ENCODE measurements around the gene TMEM271.
"Not testable (repeated sequence)": the region's sequence is repeated elsewhere in the genome, so short reads cannot be mapped to it uniquely, and the experiment has no call there.

The TMEM271 gene

DNA sequence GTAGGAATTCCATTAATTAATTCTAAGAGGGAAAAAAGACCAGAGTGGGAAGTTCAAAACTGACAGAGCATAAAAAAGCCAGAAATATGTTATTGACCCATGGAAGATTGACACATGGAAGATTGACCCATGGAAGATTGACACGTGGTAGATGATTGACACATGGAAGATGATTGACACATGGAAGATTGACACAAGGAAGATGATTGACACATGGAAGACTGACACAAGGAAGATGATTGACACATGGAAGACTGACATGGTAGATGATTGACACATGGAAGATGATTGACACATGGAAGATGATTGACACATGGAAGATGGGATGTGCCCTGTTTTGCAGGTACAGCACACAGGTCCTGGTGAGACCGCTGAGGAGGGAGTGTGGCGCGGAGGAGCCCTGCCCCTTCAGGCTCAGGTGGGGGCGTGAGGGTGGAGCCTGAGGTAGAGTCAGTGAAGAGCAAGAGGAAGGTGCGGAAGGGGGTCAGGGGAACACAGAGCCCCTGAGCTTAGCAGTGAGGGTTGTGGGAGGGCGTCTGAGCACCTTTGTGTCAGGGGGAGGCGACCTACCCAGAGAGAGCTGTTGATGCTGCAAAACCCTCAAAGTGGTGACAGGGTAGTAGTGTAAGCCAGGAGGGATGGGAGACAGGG, 33.4 kb upstream of the TMEM271 start:
- DNase-seq, result no peak

DNA sequence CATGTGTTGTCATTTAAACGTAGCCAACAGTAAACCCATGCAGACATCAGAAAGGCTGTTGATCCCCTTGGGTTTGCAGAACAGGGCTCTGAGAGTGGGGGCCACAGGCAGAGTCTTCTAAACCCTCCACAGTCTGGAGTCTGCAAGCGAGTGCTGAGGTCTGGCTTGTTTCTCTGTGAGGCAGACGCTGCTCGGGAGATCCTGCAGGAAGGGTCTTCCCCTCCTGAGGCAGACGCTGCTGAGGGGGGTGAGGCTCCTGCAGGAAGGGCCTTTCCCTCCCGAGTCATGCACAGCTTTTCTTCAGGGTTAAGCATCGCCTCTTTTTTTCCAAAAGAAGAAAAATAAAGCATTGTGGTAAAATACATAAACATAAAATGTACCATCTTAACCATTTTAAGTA, 32.1 kb upstream of the TMEM271 start:
- DNase-seq, result no peak

DNA sequence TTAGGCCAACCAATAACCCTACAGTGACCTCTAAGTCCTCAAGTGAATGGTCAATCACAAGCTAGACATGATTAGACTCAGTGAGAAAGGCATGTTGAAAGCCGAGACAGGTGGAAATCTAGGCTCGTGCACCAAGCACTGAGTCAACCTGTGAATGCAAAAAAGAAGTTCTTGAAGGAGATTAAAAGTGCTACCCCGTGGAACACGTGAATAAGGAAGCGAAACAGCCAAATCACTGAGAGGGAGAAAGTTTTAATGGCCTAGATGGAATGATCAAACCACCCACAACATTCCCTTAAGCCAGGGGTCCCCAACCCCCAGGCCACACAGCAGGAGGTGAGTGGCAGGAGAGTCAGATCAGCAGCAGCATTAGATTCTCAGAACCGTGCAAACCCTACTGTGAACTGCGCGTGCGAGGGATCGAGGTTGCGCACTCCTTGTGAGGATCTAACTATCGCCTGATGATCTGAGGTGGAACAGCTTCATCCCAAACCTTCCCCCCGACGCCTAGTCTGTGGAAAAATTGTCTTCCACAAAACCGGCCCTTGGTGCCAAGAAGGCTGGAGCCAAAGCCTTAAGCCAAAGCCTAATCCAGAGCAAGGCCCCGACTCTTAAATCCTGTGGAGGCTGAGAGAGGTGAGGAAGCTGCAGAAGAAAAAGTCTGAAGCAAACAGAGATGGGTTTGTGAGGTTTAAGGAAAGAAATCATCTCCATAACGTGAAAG, 29.8 kb upstream of the TMEM271 start:
- DNase-seq, result no peak

DNA sequence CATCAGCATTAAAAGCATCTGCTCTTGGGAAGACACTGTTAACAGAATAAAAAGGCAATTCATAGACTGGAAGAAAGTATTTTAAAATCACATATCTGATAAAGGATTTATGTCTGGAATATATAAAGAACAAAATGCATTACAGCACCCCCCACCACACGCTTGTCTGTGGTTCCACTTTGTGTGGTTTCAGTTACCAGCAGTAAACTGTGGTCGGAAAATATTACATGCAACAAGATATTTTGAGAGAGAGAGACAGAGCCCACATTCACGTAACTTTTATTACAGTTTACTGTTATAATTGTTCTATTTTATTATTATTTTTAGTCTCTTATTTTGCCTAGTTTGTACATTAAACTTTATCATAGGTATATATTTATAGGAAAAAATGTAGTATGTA, 28.0 kb upstream of the TMEM271 start:
- DNase-seq, result no peak

DNA sequence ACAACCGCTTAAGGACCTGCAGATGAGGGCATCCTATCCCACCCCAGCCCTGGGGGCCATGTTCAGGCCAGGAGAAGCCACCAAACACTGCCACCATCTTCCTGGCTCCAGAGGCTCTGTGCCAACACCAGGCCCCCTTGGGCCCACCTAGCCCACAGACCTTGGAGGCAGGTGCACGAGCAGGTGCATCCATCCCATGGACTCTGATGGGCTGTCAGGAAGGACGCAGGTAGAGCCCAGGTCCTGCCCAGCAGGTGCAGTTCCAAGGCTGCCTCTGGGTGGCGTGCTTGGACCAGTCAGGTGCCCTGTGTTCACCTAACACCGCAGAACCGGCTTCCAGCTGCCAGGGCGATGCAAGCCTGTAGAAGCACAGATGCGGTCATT, 26.5 kb upstream of the TMEM271 start:
- peak; percentile 58 for DNase-seq

DNA sequence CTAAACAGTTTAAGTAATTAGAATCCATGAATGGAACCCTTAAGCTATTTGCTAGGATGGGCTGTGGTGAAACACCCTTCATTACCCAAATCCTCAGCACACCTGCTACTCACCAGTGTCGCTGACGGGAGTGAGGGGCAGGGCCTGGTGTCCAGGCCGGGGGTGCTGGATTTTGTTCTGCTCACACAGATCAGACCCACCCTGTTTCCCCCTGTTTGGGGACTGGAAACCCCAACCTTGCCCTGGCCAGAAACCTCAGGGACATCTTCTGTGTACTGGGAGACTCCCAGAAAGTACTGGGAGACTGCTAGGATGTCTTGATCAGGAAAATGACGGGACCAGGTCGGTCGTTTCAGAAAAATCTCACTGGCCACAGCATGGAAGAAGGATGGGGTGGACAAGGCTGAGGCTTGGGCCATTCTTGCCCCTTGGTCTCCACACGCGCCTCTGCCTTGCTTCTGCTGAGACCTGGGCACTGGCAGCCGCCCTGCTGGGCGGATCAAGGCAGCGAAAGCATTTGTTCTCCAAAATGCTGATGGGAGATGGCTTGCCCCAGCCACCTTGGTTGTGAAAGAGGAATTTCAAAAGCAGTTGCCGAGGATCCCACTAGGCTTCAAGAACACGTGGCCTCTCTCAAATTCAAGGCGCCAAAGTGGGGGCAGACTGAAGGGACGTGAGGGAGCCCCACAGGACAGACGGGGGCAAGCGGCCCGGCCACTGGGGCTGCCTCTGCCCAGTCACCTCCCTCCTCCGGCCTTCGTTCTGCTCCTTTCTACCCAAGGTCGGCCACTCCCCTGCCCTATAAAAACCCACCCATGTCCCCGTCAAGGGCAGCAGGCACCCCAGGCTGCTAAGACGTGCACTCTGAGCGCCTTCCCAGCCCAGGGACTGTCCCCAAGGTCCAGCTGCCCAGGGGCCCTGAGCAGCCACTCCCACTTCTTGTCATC, 25.8 kb upstream of the TMEM271 start:
- no peak for DNase-seq

DNA sequence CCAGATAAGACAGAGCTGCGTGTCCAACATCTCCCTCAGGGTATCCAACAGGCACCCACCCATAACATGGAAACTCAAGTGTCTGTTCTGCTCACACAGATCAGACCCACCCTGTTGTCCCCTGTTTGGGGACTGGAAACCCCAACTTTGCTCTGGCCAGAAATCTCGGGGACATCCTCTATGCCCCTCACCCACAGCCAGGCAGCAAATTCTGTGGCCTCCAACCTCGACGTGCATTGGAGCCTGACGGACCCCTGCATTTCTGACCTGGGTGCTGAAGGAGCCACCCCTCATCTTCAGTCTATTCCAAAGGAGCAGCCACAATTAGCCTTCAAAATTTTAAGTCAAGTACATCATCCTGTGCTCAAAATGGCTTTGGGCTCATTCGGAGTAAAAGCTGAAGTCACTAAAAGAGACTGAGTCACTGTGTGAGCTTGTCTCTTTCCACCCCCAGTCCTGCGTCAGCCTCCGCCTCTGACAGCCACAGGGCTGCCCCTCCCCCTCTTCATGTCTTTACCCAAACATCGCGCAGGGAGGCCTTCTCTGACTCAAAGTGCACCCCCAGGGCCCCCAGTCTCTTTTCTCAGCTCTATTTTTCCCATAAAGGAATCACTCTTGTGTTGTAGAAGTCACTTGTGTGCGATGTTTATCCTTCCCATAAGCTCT, 24.9 kb upstream of the TMEM271 start:
- peak; percentile 11 for DNase-seq

DNA sequence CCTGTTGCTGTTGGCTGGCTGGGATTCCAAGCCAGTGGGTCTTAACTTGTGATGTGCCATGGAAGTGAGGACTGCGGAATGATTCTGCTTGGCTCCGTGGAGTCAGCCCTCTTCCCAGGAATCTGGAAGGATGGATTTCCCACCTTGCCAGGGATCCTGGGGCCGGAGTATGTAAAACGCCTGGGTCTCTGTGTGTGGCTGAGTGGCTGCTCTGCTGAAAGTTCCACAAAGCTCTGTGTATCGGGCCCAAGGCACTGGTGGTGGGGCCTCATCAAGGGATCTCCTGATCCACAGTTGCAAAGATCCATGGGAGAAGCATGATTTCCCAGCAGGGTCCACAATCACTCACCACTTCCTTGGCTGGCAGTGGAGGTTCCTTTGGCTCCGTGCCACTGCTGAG, 24.1 kb upstream of the TMEM271 start:
- DNase-seq, result no peak

DNA sequence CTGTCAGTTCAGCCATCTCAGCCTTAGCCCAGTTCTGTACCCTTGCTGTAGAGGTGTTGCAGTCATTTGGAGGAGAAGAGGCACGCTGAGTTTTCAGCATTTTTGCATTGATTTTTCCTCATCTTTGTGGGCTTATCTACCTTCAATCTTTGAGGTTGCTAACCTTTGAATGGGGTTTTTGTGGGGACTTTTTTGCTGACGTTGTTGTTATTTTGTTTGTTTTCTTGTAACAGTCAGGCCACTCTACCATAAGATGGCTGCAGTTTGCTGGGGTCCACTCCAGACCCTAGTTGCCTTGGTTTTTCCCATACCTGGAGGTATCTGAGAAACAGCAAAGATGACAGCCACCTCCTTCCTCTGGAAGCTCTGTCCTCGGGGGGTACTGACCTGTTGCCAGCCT, 22.8 kb upstream of the TMEM271 start:
- DNase-seq, result no peak

DNA sequence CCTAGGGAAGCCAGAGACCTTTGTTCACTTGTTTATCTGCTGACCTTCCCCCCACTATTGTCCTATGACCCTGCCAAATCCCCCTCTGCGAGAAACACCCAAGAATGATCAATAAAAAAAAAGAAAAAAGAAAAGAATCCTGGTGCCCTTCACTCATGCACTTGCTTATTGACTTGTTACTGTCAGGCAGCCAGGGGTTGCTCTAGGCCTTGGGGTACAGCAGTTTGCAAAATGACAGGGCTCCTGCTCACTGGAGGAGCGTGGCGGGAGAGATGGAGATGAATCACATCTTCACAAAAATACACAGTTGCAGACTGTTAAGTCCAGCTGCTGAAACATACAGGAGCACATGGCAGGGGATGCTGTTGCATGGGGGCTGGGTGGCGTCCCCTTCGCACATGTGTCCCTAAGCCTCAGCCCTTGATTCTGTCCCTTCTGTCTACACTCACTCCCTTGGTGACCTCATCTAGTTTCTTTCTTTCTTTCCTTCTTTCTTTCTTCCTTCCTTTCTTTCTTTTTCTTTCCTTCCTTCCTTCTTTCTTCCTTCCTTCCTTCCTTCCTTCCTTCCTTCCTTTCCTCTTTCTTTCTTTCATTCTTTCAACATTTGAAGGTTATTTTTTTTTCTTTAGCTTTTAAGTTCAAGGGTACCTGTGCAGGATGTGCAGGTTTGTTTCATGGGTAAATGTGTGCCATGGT, 16.9 kb upstream of the TMEM271 start:
- DNase-seq, result no peak

DNA sequence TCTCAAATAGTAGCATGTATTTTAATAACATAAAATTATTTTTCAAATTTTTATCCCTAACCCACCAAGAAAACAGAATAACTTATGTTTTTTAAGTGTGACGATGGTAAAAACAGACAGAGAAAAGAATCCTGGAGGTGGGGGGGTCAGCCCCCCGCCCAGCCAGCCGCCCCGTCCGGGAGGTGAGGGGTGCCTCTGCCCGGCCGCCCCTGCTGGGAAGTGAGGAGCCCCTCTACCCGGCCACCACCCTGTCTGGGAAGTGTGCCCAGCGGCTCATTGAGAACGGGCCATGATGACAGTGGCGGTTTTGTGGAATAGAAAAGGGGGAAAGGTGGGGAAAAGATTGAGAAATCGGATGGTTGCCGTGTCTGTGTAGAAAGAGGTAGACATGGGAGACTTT, 16.1 kb upstream of the TMEM271 start:
- not testable (repeated sequence) for DNase-seq

DNA sequence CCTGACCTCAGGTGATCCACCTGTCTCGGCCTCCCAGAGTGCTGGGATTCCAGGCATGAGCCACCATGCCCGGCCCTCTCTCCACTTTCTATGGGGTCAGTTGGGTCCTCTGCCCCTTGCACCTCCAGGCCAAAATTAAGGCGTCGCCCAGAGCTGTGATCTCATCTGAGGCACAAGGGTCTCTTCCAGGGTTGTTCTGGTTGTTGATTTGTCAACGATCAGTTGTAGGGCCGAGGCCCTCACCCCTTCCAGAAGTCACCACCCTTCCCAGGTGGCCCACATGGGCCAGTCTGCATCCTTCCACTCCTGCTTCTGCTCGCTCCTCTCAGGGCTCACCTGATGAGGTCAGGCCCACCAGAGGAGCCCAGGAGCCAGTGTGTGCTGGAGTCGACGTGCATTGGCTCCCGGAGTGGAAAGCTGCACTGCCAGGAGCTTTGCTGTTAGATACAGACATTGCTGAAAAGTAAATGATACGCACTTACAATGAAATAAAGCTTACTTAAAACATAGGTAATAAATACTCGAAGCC, 14.3 kb upstream of the TMEM271 start:
- DNase-seq, result no peak

DNA sequence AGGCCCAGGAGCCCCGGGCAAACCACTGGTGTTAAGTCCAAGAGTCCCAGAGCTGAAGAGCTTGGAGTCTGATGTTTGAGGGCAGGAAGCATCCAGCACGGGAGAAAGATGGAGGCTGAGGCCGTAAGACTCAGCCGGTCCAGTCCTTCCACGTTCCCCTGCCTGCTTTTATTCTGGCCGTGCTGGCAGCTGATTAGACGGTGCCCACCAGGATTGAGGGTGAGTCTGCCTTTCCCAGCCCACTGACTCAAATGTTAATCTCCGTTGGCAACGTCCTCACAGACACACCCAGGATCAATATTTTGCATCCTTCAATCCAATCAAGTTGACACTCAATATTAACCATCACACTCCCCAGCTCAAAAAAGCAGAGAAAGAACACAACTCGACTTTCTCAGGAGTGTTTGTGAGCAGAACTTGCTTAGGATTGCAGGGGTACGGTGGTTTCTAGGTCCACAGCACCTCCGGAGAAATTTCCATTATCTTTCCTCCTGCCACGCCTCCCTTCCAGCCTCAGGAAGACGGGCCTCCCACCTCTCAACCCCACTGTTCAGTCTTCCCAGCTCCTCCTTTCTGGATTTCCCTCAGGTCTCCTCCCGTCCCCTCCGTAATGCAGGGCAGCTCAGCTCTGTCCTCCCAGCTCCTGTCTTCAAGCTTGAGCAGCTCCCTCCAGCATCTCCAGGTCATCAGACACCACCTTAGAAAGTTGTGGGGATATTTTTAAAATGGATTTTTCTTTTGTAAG, 13.3 kb upstream of the TMEM271 start:
- DNase-seq, result no peak

DNA sequence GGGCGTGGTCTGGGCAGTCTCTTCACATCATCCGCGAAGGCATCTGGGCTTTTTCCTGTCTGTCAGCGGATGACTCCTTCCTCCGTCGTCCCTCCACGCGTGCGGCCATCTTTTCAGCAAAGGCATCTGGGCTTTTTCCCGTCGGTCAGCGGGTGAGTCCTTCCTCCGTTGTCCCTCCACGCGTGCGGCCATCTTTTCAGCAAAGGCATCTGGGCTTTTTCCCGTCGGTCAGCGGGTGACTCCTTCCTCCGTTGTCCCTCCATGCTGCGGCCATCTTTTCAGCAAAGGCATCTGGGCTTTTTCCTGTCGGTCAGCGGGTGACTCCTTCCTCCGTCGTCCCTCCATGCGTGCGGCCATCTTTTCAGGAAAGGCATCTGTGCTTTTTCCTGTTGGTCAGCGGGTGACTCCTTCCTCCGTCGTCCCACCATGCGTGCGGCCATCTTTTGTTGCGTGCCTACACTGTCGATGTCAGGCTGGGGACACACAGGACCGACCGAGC, 12.3 kb upstream of the TMEM271 start:
- no peak for DNase-seq

DNA sequence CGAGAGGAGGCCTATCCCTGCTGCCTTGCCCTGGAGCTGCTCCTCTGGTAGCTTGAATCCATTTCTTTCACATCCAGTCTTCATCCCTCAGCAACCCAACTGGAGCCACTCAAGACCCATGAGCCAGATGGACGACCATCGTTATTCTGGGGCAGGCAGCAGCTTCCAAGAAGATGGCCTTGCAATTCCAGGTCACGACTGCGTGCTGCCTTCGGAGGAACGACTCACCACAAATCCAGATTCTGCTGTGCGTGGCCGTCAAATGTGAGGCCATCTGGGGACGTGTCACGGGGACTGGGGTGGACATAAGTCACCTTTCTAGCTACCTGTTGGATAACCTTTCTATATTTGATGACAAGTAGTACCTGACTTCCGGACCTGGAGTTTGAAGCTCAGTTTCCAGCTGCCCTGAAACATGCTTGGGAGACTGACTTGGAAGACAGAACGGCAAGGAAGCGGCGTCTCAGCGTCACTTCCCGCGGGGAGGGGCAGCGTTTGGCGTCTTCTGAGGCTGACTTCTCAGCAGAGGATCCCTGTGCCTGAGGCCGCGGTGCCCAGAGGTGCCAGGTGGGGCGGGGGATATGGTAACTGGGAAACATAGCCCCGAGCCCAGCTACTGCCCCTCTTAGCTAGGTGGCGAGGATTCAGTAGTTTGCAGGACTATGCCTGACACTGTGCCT, 11.7 kb upstream of the TMEM271 start:
- no peak for DNase-seq

DNA sequence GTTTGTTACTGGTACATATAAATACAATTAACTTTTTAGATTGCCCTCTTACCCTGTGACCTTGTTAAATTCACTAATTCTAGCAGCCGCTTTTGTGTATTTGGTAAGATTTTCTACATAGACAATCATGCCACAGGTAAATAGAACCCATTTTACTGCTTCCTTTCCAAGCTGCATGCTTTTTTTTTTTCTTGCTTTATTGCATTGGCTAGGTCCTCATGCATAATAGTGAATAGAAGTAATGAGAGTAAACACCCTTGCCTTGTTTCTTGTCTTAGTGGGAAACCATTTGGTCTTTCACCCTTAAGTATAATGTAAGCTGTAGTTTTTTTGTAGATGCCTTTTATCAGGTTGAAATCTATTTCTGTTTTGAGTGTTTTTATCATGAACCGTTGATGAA, 7.7 kb upstream of the TMEM271 start:
- no peak for DNase-seq

DNA sequence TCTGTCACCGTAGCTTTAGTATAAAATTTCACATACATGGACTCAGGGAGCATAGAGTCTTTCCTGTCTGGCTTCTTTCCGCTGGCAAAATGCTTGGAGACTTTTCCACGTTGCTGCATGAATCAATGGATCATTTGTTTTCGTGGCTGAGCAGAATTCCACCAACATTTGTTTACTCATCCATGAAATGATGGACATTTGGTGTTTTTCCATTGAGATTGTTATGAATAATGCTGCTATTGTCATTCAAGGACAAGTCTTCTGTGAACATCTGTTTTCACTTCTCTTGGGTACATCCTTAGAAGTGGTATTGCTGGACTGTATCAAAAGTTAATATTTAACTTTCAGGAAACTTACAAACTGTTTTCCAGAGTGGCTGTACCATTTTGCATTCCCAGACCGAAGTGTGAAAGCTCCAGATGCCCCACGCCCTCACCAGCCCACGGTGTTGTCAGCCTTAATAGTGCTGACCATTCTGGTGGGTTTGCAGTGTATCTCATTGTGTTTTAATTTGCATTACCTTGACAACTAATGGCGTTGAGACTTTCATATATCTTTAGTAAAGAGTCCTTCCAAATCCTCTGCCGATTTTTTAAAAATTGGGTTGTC, 5.8 kb upstream of the TMEM271 start:
- DNase-seq, result no peak

DNA sequence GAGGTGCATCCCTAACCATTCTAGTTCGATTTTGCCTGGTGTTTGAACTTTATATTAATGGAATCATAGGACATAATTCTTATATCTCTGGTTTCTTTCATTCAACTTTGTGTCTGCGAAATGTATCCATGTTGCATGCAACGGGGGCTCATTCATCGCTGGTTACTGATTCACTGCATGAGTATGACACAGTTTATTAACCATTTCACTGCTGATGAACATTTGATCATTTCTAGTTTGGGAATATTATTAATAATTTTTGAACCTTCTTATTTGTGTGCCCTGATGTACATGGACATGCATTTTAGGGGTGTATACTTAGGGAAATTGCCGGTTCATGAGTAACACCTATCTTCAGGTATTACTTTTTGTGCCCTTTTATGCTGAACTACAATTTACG, 5.1 kb upstream of the TMEM271 start:
- DNase-seq, result no peak

DNA sequence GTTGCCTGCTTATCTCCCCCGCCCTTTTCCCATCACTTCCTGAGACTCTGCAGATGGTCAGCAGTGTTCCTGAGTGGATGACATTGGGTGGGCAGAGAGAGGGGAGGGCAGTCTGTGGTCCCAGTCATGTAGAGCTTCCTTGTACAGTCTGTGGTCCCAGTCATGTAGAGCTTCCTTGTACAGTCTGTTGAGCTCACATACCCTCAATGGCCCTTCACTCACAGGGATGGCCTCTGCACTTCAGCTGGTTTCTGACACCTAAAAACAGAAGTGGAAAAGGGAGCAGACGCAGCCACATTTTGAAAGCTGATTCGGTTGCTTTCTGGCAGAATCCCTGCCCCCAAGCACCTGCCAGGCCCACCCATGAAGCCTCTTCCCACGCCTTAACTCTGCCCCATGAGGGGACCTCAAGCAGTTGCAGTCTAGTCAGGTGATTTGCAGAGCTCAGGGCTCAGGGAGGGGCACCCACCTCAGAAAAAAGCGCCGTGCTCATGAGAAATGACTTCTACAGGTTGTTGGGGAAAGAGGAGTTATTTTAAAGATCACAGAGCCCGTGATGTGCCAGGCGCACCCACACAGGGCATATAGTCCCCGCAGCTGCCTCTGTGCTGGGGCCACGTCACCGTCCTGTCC, 3.6 kb upstream of the TMEM271 start:
- DNase-seq, result no peak

All from stimulated activated CD4-positive, alpha-beta T cell treated with anti-CD3 and anti-CD28 coated beads, Interleukin-12 subunit alpha, Interleukin-12 subunit beta, amount 100 ng/mL, for 4 hours (primary cell).